WERI-Rb-1 (cell line): ENCODE results near the gene SDR42E1.

ENCODE experiments used
- DNase-seq: peaks from one replicate; pipeline ENCODE4 v3.0.0-alpha.2; 2020
- H3K27ac ChIP-seq: fragments of 250-450 bp; sonication (Bioruptor Pico); 2 replicates; pipeline ENCODE4 v1.5.1; 2020; ENCODE audit warnings: mild to moderate bottlenecking, moderate library complexity
- H3K27me3 ChIP-seq: fragments of 250-450 bp; sonication (Bioruptor Pico); 2 replicates; pipeline ENCODE4 v1.5.1; 2021; ENCODE audit warnings: mild to moderate bottlenecking, low read depth, moderate library complexity; ENCODE audit not compliant: insufficient read depth, severe bottlenecking
- H3K36me3 ChIP-seq: fragments of 250-450 bp; sonication (Bioruptor Pico); 2 replicates; pipeline ENCODE4 v1.5.1; 2020; ENCODE audit warnings: mild to moderate bottlenecking, moderate library complexity
- H3K4me3 ChIP-seq: 2 replicates; pipeline ENCODE4 v1.5.1; 2011; ENCODE audit warnings: low read depth, mild to moderate bottlenecking, control low read depth, low read length
- H3K9me3 ChIP-seq: fragments of 250-450 bp; sonication (Bioruptor Pico); 2 replicates; pipeline ENCODE4 v1.5.1; 2021; ENCODE audit warnings: mild to moderate bottlenecking, moderate library complexity; ENCODE audit not compliant: severe bottlenecking
- TF ChIP-seq, protein P1 (sequence below): IDR thresholded peaks from 2 replicates; pipeline ENCODE4 v1.5.1; 2011; ENCODE audit warnings: low read depth, mild to moderate bottlenecking, control low read depth, inconsistent platforms, low read length

The SDR42E1 gene

DNA sequence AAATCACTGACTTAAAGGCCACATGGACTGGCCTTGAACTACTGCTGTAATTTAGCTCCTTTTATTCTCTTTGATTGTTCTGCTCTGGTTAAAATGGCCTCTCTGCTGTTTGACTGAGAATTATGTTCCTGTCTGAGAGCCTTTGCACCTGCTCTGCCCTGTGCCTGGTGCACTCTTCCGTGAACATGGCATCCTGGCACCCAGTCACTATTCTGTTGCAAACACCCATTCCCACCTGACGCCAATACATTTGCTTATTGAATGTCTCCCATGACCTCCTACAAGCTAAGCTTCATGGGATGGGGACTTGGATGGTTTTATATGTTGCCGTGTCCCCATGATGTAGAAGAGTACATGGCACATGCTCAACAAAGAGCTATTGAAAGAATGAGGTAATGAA lies 43.8 kb upstream of the SDR42E1 start:
- TF ChIP-seq, protein P1, sequence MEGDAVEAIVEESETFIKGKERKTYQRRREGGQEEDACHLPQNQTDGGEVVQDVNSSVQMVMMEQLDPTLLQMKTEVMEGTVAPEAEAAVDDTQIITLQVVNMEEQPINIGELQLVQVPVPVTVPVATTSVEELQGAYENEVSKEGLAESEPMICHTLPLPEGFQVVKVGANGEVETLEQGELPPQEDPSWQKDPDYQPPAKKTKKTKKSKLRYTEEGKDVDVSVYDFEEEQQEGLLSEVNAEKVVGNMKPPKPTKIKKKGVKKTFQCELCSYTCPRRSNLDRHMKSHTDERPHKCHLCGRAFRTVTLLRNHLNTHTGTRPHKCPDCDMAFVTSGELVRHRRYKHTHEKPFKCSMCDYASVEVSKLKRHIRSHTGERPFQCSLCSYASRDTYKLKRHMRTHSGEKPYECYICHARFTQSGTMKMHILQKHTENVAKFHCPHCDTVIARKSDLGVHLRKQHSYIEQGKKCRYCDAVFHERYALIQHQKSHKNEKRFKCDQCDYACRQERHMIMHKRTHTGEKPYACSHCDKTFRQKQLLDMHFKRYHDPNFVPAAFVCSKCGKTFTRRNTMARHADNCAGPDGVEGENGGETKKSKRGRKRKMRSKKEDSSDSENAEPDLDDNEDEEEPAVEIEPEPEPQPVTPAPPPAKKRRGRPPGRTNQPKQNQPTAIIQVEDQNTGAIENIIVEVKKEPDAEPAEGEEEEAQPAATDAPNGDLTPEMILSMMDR: no peak
- Histone ChIP-seq H3K27me3 (no peaks in the 10 kb centered on the region), H3K9me3 (no peaks in the 10 kb centered on the region), H3K4me3 (no peak overlapping the region), H3K27ac (no peak overlapping the region), H3K36me3 (no peaks in the 10 kb centered on the region)
- no peak for DNase-seq

DNA sequence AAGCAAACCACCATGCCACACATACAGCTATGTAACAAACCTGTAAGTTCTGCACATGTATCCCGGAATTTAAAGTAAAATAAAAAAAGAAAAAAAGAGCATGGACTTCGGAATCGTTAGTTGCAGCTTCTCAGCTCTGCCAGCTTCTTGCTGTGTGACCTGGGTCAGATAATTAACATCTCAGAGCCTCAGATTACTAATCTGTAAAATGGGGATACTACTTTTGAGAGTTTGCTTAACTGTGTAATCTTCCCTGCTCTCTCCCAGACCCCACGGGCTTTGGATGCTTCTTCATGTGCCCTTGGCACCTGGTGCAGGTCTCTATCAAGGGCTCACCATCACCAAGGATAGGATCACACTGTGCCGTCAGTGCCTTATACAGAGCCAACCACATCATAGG lies 40.4 kb upstream of the SDR42E1 start:
- no peak overlapping the region for H3K4me3 ChIP-seq
- TF ChIP-seq, protein P1: no peak
- H3K36me3 ChIP-seq: no peaks in the 10 kb centered on the region
- no peak for DNase-seq
- H3K9me3 ChIP-seq: no peaks in the 10 kb centered on the region
- H3K27me3 ChIP-seq: no peaks in the 10 kb centered on the region
- no peak overlapping the region for H3K27ac ChIP-seq

DNA sequence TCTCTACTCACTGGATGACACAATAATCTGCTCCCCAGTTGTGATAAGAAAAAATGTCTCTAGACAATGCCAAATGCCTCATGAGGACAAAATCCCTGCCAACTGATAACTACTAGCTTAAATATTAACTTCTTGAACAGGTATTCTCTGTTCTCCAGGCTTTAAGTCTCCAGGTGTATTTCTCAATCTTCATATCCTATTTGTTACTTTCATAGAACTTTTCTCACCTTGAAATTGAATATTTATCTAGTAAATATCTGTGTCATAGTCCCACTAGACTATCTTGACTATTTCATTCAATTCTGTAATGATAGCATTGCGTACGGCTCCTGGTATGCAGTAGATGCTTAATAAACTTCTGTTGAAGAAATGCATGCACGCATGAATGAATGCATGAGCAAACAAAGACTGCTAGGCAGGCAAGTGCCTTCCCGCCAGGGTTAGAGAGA lies 39.7 kb upstream of the SDR42E1 start:
- TF ChIP-seq, protein P1: no peak
- Histone ChIP-seq H3K27ac (no peak overlapping the region), H3K27me3 (no peaks in the 10 kb centered on the region), H3K9me3 (no peaks in the 10 kb centered on the region), H3K36me3 (no peaks in the 10 kb centered on the region), H3K4me3 (no peak overlapping the region)
- DNase-seq: no peak

DNA sequence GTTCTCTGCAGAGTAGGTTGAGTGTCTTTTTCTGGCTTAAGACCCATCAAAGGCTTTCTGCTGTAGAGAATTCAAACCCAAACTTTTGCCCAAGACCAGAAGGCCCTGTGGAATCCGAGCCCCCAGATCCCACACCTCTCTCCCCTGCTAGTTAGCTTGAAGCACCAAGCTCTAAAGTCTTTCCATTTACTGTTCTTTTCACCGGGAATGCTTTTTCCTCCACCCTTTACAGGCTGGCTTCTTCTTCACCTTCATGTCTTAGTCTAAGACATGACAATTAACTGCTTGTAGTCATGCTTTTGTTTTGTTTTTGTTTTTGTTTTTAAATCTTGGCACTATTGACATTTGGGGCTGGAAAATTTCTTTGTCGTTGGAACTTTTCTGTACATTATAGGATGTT lies 39.2 kb upstream of the SDR42E1 start:
- no peaks in the 10 kb centered on the region for H3K9me3 ChIP-seq
- TF ChIP-seq, protein P1: no peak
- H3K27me3 ChIP-seq: no peaks in the 10 kb centered on the region
- no peak for DNase-seq
- no peak overlapping the region for H3K4me3 ChIP-seq
- no peaks in the 10 kb centered on the region for H3K36me3 ChIP-seq
- H3K27ac ChIP-seq: no peak overlapping the region

DNA sequence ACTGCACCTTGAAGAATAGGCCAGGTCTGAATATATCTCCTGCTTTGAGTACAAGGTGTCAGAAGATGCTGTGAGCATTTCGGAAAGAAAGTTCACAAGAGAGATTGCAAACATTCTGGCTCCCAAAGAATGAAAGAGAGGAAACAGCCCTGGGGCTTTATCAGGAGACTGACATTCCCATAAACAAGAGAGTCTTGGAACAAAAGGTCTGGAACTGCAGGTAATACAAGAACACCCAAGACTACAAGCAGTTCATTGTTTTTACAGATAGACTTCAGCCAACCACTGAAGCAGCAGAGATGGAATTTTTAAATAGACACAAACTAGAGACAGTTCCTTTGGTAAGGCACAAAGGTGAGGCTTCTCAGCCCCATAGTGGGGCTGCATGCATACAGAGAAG lies 38.2 kb upstream of the SDR42E1 start:
- DNase-seq: no peak
- H3K27me3 ChIP-seq: no peaks in the 10 kb centered on the region
- H3K4me3 ChIP-seq: no peak overlapping the region
- H3K27ac ChIP-seq: no peak overlapping the region
- TF ChIP-seq, protein P1: no peak
- H3K9me3 ChIP-seq: no peaks in the 10 kb centered on the region
- no peaks in the 10 kb centered on the region for H3K36me3 ChIP-seq

DNA sequence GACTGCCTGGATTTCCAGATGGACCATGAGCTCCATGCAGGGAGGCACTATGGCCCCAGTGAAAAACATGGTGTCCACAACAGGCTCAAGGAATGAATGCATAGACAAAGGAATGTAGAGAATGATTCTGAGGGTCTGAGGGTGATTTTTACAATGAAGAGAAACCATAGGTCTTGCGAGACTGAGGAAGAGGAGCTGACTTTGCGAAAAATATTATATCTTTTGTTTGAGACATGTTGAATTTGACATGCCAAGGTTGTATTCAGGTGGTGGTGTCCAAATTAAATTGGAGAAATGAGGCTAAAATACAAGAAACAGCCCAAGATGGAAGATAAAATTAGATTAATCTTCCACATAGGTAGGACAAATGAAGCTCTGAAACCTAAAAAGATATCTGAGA lies 36.5 kb upstream of the SDR42E1 start:
- H3K4me3 ChIP-seq: no peak overlapping the region
- TF ChIP-seq, protein P1: no peak

More for the DNA sequence above, 36.5 kb upstream of the SDR42E1 start:
- no peak for DNase-seq
- H3K9me3 ChIP-seq: no peaks in the 10 kb centered on the region
- H3K36me3 ChIP-seq: no peaks in the 10 kb centered on the region
- H3K27ac ChIP-seq: no peak overlapping the region
- no peaks in the 10 kb centered on the region for H3K27me3 ChIP-seq
